A549 (cell line): Measurements from ENCODE around the gene MOXD1.

Source experiments
- CTCF ChIP-seq: fragments of >200 bp; sonication (Bioruptor Twin); formaldehyde crosslinking; IDR thresholded peaks from 3 replicates; pipeline ENCODE4 v1.5.1; 2016
- EP300 ChIP-seq, 2 experiments: fragments of >200 bp; sonication (Bioruptor Twin); formaldehyde crosslinking; IDR thresholded peaks; 2 replicates in 1 of 2; 3 replicates in 1 of 2; pipeline ENCODE4 v1.6.1; 2016 to 2017
- JUNB ChIP-seq: fragments of >200 bp; sonication (Bioruptor Twin); formaldehyde crosslinking; IDR thresholded peaks from 2 replicates; pipeline ENCODE4 v1.6.1; 2016
- POLR2A ChIP-seq: IDR thresholded peaks from 2 replicates; pipeline ENCODE4 v1.6.1; 2012; ENCODE audit warnings: mild to moderate bottlenecking, low read length

GRCh38 chr6:132425176-132425575, 23.9 kb upstream of the MOXD1 start:
- TF ChIP-seq CTCF (no peak), EP300 (IDR thresholded peaks at IDR 0.05) (no peak), JUNB (no peak), POLR2A (no peak)
